HG03135 (cell line): ENCODE results near the gene PDE6C.
"Not testable (repeated sequence)": the region's sequence is repeated elsewhere in the genome, so short reads cannot be mapped to it uniquely, and the experiment has no call there.

Experiments
- ATAC-seq: cut with Tn5 transposase; IDR thresholded peaks from one replicate; pipeline ENCODE4 v1.9.1; 2021; ENCODE audit warnings: mild to moderate bottlenecking, moderate library complexity; ENCODE audit not compliant: unreplicated experiment

PDE6C gene

DNA sequence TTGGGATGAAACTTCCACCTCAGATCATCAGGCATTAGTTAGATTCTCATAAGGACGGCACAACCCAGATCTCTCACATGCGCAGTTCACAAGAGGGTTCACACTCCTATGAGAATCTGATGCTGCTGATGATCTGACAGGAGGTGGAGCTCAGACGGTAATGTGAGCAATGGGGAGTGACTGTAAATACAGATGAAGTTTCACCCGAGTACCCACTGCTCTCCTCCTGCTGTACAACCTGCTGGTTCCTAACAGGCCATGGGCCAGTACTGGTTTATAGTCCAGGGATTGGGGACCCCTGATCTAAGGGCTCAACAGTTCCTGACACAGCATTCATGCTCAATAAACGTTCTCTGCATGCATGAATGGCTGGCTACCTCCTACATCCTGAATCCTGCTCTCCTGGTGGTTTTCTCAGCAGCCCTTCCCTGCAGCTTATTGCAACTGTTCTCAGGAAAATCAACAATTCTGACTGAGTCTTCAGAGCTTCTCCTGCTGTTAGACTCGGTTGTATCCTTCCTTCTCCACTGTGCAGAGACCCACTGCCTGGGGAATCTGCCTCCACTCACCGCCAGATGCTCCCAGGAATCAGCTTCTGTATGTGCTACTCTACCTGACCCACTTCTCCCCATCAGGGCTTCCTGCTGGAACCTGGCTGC is 17.4 kb downstream of the PDE6C start:
- no peak for ATAC-seq

DNA sequence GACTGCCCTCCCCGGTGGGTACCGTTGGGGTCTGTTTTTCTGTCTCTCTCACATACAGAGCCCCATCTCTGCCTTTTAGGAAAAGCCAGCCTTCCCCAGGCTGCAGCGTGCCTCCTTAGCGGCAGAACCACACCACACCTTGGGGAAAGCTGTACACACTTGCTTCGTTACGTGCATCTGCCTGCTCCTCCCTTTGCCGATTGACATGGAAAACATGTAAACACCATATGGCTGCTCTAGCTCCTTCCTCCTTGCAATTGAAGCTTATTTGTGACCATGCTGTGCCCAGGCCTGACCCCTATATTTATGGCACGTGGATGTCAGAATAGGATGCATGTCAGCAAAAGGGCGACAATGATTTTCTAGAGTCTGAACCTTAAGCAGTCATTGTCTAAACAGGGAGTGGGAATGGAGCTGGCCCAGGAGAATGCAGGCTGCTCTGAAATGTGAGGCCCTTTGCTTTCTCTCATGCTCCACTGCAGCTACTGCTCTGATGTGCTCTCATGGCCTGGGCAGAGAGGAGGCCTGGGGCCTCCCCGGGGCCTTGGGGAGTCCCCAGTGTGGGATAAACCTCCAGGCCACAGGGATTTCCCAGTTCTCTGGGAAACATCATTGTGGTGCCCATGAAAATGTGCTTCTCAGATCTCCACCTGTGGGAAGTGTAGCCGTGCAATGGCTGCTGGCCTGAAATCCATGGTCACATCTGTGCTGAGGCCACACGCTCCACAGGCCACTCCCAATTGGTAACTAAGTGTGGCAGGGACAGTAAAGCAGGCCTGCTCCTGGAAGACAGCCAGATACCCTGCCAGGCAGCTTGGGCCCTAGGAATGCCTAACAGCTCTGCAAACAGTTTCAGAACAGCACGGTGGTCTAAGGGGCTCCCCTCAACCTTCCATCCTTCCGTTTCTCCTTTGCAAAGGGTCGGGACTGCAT is 18.6 kb downstream of the PDE6C start:
- ATAC-seq, result no peak

DNA sequence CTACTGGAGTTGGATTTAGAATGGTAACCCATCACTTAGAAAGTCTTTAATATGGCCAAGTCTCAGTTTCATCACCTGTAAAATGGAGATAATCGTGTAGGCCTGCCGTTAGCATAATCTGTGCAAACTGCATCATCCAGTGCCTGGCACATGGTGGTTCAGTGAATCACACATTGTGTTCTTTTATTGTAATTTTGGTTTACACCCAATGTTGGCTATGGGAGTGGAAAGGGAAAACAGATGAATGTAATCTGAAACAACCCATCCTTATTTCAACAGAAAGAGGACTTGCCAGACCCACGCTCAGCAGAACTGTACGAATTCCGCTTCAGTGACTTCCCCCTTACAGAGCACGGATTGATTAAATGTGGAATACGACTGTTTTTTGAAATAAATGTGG is 27.5 kb downstream of the PDE6C start:
- ATAC-seq, result no peak

DNA sequence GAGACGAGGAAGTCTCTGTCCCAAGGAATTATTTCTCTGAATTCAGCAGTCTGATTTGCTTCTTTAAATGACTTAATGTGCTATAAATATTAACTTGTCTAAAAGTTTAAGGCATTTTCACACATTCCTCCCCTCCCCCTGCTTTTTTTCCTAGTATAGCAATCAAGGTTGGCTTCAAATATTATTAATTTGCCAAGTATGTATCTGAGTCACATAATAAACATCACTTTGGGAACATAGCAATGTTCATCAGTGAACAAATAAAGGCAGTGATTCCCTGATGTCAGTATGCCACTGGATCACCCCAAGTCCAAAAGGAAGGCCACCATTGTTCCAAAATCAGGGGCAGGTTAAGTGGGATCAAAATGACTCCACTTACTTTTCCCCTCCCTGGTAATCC is 40.5 kb downstream of the PDE6C start:
- no peak for ATAC-seq

DNA sequence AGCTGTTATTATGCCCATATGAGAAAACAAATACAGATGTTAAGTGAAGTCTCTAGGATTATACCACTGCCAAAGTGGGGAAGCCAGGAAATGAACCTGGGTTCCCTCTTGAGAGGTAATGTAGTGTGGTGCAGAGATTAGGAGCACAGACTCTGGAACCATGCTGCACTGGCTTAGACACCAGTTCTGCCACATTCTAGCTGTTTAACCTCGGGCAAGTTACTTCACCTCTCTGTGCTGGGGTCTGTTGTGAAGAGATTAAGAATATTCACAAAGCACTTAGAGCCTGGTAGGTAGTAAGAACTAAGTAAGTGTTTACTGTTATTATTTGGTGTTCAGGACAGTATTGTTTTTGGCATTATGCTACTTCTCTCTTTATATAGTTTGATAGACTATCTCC is 41.9 kb downstream of the PDE6C start:
- no peak for ATAC-seq

DNA sequence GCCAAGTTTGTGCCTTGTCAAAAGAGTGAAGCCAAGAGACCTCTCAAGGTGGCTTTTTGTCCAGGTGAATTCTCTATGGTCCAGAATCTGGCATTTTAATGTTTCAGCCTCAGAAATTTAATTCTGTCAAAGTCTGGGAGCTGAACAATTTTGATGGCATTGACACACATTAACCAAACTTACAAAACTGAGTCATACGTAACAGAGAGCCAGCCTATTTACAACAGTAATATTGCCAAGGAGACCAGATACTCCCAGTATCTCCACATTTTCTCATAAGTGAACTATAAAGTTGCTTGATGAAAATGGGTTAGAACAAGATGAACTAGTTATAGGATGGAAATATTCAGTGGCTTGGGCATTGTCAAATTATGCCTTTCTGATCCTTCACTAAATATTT is 43.8 kb downstream of the PDE6C start:
- ATAC-seq, result no peak

DNA sequence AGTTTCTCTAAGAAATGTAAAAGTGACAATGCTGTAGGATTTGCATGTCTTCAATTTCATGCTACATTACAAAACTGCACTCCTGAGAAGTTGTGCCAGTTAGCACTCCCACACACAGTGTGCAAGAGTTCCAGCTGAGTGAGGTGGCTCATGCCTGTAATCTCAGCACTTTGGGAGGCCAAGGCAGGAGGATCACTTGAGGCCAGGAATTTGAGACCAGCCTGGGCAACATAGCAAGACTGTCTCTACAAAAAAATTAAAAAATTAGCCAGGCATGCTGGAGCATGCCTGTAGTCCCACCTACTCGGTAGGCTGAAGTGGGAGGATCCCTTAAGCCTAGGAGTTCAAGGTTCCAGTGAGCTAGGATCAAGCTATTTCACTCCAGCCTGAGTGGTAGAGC is 45.4 kb downstream of the PDE6C start:
- ATAC-seq, result no peak

DNA sequence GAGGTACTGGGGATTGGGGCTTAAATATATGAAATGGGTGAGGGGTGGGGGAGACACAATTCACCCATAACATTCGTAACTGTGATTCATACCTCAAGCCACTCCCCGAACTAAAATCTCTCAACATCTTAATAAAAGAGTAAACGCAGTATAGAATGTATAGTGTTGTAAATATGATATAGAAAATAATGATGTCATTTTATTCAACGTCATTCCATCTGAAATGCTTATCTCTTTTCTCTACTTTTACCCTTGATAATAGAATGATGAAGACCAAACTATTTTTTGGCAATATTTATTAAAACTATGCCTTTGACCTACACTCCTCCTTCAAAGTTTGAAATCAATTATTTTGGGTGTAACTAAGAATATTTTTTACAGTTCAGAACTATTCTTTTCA is 53.7 kb downstream of the PDE6C start:
- no peak for ATAC-seq

DNA sequence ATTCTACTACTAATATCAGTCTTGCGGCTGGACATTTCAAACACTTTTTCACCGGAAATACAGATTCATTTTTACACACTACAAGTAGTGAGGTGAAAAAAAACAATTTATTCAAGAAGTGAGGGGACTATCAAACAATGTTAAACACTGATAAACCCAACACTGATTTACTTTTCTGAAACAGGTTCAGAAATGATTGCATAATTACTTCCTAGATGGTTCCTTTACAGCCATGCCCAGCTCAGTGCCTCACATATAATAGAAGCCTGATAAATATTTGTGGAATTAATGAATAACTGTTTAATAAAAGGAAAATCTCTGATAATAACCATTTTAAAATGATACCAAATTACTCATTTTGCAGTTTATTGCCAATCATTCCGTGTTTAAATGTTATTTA is 55.5 kb downstream of the PDE6C start:
- ATAC-seq, result no peak

DNA sequence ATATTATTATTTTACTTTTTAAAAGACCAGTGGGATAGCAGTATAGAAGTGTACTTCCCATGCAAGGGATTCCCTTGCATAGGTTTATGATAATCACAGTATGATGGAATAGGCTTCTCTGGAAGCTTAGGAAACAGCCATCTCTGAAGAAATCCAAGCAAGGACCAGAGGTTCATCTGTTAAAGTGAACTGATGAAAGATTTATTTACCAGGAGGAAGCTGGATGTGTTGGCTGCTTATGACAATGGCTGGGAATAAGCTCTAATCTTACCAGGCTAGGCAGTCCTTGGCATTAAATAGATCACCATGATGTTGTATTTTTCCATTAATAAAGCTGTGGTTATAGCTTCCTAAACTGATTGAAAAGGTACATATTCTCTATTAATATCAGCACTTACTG is 58.0 kb downstream of the PDE6C start:
- ATAC-seq, result no peak

DNA sequence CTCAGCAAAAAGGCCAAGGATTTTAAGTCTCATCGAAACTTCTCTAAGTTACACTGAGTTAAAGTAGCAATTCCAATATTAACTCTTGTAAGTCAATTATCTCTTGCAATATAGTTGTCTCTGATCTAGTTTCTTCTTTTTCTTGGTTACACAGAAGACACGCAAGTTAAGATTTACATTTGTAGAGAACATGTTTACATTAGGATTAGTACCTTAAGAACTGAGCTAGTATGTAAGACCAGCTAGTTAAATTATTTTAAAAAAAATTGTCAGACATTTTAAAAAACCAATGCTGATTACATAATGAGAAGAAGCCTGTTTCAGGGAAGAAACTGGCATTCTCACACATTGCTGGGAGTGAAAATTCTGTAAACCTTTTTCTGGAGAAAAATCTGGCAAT is 58.7 kb downstream of the PDE6C start:
- no peak for ATAC-seq

DNA sequence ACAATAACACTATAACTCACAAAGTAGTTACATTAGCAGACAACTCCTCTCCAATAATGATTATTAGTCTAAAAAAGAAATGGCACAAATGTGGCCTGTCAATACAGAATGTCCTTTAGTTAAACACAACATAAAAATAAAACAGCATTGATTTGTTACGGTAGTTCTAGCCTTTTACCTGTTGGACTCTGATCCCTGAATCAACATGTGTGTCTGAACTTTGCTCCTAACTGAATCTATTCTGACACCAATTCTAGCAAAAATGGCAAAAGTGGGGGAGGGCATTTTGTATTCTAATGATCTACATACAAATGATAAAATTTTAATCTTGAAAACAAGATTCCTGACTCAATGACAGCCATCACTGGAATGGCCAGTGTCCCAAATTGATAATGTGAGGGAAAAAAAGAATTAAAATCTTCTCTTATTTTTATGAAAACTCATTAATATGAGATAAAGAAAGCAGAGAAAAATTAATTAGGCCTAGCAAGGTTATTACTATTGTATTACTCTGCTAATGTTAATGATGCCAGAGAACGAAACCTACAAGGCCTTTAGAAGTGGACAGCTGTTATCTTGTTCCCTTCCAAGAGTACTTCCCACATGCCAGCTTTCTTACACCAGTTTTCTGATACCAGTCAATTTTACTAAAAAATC is 59.8 kb downstream of the PDE6C start:
- no peak for ATAC-seq

DNA sequence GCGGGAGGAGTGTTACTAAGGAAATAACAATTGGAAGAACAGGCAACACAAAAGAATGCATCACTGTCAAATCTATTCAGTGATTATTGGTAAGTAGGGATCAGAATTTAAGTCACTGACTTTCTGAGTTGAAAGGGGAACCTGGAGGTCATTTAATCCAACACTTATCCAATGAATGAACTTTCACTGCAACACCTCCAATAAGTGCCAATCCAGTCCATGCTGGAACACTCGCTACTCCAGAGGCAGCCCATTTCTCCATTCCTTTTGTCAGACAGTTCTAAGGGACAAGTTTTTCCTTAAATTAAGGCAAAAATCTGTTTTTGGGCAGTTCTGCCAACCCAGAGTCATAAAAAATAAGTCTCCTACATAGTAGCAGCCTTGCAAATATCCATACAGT is 60.6 kb downstream of the PDE6C start:
- ATAC-seq, result no peak

DNA sequence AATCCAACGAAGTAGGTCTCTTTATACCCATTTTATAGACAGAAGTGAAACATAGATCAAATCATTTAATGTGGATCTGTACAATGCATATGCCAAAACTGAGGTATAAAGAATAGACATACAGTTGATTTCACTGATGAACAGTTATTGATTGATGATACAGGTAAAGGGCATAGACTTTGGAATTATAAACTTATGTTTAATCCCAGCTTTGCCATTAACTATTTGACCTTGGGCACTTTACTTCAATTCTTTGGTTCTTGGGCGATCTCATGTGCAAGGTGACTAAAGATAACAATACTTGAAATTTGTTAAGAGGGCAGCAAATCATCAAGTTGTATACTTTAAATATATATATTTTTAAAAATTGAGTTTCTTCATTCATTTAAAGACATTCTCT is 61.5 kb downstream of the PDE6C start:
- no peak for ATAC-seq

DNA sequence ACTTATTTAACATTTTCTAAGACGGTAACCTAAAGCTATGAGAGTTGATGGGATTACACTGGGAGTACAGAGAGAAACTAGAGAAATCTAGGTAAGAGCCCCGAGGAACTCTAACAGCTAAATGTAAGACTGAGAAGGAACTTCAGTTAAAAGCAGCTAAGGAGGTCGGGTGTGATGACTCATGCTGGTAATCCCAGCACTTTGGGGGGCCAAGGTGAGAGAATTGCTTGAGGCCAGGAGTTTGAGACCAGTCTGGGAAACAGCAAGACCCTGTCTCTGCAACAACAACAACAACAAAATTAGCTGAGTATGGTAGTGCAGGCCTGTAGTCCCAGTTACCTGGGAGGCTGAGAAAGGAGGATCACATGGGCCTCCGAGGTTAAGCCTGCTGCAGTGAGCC is 66.0 kb downstream of the PDE6C start:
- no peak for ATAC-seq

DNA sequence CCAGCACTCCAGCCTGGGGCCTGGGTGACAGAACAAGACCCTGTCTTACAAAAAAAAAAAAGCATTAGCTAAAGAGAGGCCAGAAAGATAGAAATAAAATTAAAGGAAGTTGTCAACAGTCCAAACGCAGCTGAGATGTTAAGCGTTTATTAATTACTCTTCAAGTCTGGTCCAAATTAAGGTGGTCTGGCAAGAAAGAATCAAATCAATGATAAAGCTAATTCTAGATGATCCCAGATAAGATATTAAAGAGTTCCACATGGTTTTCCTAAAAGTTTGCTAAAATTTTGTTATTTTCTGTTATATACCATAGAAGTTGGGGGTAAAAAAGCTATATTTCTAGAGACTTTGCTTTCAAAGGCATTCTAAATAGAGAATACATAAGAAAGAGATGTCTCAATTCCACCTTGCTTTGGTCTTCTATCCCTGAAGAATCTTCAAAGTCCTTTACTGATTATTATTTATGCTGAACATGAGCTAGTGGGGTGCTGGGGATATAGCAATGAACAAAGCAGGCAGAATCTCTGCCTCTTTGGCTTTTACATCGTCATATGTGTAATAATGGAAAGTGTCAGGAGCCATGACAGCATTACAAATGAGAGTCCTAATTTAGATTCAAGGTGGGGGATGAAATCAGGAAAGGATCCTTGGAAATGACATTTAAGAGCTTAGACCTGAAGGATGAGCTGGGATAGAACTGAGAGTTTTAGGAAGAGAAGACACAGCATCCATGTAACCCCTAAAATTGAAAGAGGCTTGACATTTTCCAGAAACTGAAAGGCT is 66.7 kb downstream of the PDE6C start:
- no peak for ATAC-seq

DNA sequence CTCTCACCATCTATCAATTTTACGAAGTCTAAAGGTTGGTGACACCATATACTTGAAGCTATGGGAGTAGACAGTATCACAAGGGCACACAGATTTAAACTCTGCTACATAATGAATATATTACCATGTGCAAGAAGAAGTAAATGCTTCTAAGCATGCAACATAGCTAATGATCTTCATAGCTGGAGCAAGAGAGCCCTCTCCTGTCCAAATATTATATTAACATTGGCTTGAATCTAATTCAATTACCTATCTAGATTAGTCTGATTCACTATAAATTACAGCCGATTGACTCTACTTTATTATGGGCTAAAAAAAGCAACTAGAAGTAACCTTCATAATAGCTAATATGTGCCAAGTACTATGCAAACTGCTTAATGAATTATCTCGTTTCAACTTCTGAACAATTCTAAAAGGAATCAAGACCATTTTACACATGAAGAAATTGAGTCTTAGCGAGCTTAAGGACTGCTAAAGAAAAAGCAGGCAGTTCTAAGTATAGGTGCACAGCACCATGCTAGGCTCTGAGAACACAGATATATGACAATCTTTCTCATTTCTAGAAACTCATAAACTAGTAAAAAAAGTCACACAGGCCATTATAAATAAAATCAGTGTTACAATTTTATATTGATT is 68.2 kb downstream of the PDE6C start:
- no peak for ATAC-seq

DNA sequence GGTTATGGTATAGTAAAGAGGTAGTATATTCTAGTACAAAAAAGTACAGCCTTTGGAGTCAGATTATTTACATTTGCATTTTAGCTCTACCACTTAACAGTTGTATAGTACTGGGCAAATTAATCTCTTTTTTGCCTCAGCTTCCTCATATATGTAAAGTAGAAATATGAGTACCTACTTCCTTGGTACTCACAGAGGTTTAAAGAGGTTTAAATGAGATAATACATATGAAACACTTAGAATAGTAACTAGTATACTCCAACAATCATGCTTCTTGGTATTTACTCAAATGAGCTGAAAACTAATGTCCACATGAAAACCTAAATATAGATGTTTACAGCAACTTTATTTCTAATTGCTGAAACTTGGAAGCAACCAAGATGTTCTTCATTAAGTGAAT is 75.4 kb downstream of the PDE6C start:
- no peak for ATAC-seq

DNA sequence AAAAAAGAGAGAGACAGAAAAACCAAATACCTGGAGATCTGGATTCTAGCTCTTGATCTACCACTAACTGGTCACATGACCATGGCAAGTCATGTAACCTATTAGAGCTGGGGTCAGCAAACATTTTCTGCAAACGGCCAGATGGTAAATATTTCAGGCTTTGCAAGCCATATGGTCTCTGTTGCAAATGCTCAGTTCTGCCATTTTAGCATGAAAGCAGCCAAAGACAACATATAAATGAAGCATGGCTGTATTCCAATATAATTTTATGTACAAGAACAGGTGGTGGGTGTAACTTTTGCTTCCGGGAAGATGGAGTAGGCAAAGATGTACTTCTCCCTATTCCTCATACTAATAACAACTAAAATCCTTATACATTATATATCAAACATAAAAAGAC is 83.4 kb downstream of the PDE6C start:
- no peak for ATAC-seq

DNA sequence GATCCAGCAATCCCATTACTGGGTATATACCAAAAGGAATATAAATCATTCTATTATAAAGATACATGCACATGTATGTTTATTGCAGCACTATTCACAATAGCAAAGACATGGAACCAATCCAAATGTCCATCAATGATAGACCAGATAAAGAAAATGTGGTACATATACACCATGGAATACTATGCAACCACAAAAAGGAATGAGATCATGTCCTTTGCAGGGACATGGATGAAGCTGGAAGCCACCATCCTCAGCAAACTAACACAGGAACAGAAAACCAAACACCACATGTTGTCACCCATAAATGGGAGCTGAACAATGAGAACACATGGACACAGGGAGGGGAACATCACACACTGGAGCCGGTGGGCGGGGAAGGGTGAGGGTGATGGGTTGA is 84.2 kb downstream of the PDE6C start:
- ATAC-seq, result not testable (repeated sequence)

DNA sequence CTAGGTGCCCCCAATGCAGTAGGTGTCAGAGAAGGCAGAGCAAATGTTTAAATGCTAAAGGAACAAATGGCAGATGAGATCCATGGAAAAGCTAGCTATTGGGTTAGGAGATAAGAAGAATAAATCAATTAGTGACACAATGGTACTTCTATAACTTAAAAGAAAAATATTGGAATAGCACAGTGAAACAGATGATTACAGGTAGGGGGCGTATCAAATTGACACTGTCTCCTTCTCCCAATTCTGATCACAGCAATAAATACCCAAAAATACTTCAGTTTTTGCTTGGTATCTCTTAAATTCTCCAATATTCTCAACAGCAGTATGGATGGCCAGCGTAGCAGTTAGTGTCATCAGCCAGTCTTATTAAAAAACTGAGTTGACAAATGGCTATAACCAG is 84.9 kb downstream of the PDE6C start:
- ATAC-seq, result no peak
